Heart left ventricle (tissue), 16 donors: Measurements from ENCODE around the gene PGC. TPM values are rescaled to one million over a fixed set of nuclear protein-coding genes. Genes with fewer than 3 reads are reported as not detected.

Experiments
- ATAC-seq, 4 donors: fragments of 200-7000 bp; cut with Tn5 transposase; one replicate each; pipeline ENCODE4 v1.9.1; 2020 to 2022; ENCODE audit warnings: moderate library complexity in 4 of 4, mild to moderate bottlenecking in 3 of 4, moderate number of reproducible peaks in 1 of 4
- DNase-seq, 5 donors: peaks; one replicate each; pipeline ENCODE4 v3.0.0-alpha.2; 2020
- H3K27ac ChIP-seq, 12 donors: fragments of 200-600 bp; sonication (generic) in 4 of 12; one replicate each; pipeline versions ENCODE4 v1.5.0 to v1.8.0; 2016 to 2022; ENCODE audit warnings: mild to moderate bottlenecking in 2 of 12
- H3K27me3 ChIP-seq, 9 donors: fragments of 200-600 bp; sonication (generic) in 2 of 9; one replicate each; pipeline versions ENCODE4 v1.5.1 to v1.8.0; 2016 to 2022; ENCODE audit warnings: mild to moderate bottlenecking in 3 of 9
- H3K36me3 ChIP-seq, 9 donors: fragments of 200-600 bp; sonication (generic) in 2 of 9; one replicate each; pipeline versions ENCODE4 v1.5.0 to v1.8.0; 2018 to 2022; ENCODE audit warnings: mild to moderate bottlenecking in 2 of 9
- H3K4me1 ChIP-seq, 12 donors: fragments of 200-600 bp; sonication (generic) in 4 of 12; one replicate each; pipeline versions ENCODE4 v1.5.0 to v1.8.0; 2016 to 2022; ENCODE audit warnings: mild to moderate bottlenecking in 3 of 12
- H3K4me3 ChIP-seq, 12 donors: fragments of 200-600 bp; sonication (generic) in 4 of 12; one replicate each; pipeline versions ENCODE4 v1.5.0 to v1.8.0; 2017 to 2022; ENCODE audit warnings: mild to moderate bottlenecking in 9 of 12, moderate library complexity in 4 of 12
- H3K9me3 ChIP-seq, 12 donors: fragments of 200-600 bp; sonication (generic) in 4 of 12; one replicate each; pipeline versions ENCODE4 v1.5.0 to v1.8.0; 2016 to 2022; ENCODE audit warnings: mild to moderate bottlenecking in 1 of 12
- CTCF ChIP-seq, 12 donors: fragments of 200-600 bp; sonication (generic) in 4 of 12; IDR thresholded peaks; one replicate each; pipeline versions ENCODE4 v1.5.0 to v1.8.0; 2018 to 2022; ENCODE audit warnings: antibody characterized with exemption in 12 of 12, mild to moderate bottlenecking in 5 of 12
- POLR2A ChIP-seq, 2 donors: fragments of 450-650 bp; IDR thresholded peaks; one replicate each; pipeline ENCODE4 v1.6.1; 2017; ENCODE audit warnings: antibody characterized with exemption in 2 of 2, mild to moderate bottlenecking in 2 of 2, moderate library complexity in 2 of 2
- WGBS, 4 donors: extraction: QIAGEN DNeasy Blood & Tissue Kit in 2 of 4; methylation state at CpG; one replicate each; pipeline versions ENCODE4 v1.1.5 to v1.1.7; 2013 to 2018; 5-methylcytosine and 5-hydroxymethylcytosine counted together
- intact Hi-C, 10 donors: fragments of 100-400 bp; cut with DNase I; formaldehyde crosslinking; loops; one replicate each; pipeline versions ENCODE4 v1.11.1 to v1.14.2; 2022
- polyA plus RNA-seq, 2 donors: library from polyadenylated mRNA; stranded (reverse); fragments of 200-250 nt; gene quantifications; one replicate each; pipeline ENCODE4 v1.2.3, GENCODE V29; 2013
- total RNA-seq, 9 donors: library from RNA; depleted of rRNA in 2 of 9; stranded (reverse); fragments of >200 nt in 2 of 9; fragmentation: NEBNext Ultra II Directional in 3 of 9; extraction: Animal tissue kit (Norgen Biotek cat#: 25700) in 3 of 9; gene quantifications; one replicate each; pipeline versions ENCODE4 v1.1.0 to v1.2.4, GENCODE V29; 2016 to 2023
- donor health status: ischemic (EF 13 %, LVEDD 7.1; RV severe dilation, severe dysfunction).
- donor health status: healthy with polysubstance abuse.
- donor health status: DM: no; HTN: yes; CAD: no.
- donor health status: DM: no; HTN: no; CAD: no.
- donor health status: ischemic (EF 25% LVEDD 6.9; RV normal size, moderate dysfunction).
- donor health status: ischemic (EF 25% LVEDD 5.7; RV mildly dilated, moderate dysfunction).
- donor health status: healthy.
- donor health status: DM: yes; HTN: yes; CAD: no.
- donor health status: ischemic (EF 35%, LVEDD 5.7; RV mildly dilated, moderate dysfunction).
- donor health status: nonischemic (EF 11% LVEDD 7.7; RV severe dilation, severe dysfunction).
- donor health status: DM: yes; HTN: yes; CAD: no.
- donor health status: PGD.
- donor health status: ischemic (EF 29% LVEDD 5.4; RV normal size, mild dysfunction).
- donor health status: nonischemic (EF 23%, LVEDD 6.1; RV moderate dilation, normal function).

PGC gene
- total and polyA plus RNA-seq, 11 donors, result 1.1 TPM; not detected in 10

DNA sequence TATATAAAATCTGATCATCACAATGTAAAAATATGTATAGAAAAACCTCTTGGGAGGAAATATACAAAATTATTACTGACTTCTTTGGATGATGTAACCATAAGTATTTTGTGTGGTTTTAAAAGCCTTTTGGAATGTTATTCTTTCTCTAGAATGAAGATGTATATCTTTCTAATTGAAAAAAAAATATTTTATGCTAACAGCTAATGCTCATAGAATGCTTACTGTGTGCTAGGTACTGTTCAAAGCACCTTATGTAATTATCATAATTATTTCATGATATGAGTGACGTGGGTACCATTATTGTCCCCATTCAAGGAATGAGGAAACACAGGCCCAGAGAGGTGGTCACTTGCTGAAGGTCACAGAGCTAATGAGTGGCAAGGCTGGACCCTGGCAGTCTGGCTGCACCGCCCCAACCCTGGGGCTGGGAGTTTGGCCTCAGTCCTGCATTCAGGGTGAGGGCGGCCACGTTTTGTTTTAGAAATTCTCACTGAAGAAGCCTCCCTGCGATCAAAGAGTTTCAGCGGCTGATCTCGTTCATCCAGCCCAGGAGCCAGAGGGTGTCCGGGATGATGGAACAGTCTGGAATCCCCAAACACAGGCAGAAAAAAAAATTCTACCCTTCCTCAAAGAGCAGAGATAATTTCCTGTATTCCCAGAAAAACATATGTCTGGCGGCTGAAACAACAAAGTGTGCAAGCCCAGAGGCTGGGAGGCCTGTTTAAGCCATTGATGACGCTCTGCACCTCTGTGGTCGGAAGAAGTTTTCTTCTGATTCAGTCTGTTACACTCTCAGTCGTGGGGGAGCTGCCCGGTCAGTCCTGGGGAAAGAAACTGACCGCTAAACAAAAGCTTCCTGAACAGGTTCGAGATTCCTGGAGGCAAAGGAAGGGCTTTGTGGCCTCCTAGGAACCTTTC is 49.1 kb downstream of the PGC start:
- DNase-seq (peak in 2 of 5 donors; percentile 52 to 53), ATAC-seq (peak; percentile 5 to 75 (median 24))
- Histone ChIP-seq H3K4me1 (peaks cover 3 to 70% (median 45%) of the 10 kb centered on the region in 12 donors), H3K27ac (peak overlapping the region in 11 of 12 donors; percentile 32 to 90 (median 72)), H3K27me3 (no peaks in the 10 kb centered on the region), H3K36me3 (peaks cover 0 to 19% (median 3%) of the 10 kb centered on the region in 9 donors), H3K9me3 (no peaks in the 10 kb centered on the region), H3K4me3 (peak overlapping the region in 1 of 12 donors; percentile 9)
- no peak for TF ChIP-seq POLR2A (IDR thresholded peaks at IDR 0.05)
- TF ChIP-seq CTCF (IDR thresholded peaks at IDR 0.05), result no peak
- intact Hi-C loops, result loop anchor here in 1 of 10 donors (10.0 kb wide), 1 partner anchor 77 kb away; the partner anchor contains the start of gene FRS3
- 31 to 51% (median 41%) methylated on average over 12 to 15 of the region's 15 CpGs for WGBS, 4 donors

DNA sequence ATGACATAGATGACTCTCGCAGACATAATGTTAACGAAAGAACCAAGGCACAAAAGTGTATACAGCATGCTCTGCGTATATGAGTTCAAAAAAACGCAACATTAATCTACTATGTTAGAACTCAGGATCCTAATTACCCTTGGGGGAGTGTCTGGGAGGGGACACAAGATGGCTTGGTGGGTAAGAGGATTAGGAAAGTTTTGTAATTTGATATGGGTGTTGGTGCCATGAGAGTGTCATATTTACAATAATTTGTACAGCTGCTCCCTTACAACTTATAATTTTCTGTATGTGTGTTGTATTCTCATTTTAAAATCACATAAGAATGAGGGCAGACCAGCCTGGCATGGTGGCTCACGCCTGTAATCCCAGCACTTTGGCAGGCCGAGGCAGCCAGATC is 50.4 kb downstream of the PGC start:
- H3K27ac ChIP-seq, result no peak overlapping the region

GRCh38 chr6:41695825-41696224 is 51.4 kb downstream of the PGC start:
- H3K27ac ChIP-seq, result peak overlapping the region in 1 of 12 donors; percentile 10
- H3K9me3 ChIP-seq, result no peaks in the 10 kb centered on the region
- TF ChIP-seq POLR2A (IDR thresholded peaks at IDR 0.05), result no peak
- no peak for TF ChIP-seq CTCF (IDR thresholded peaks at IDR 0.05)
- no peaks in the 10 kb centered on the region for H3K27me3 ChIP-seq
- DNase-seq (peak in 1 of 5 donors; percentile 63), ATAC-seq (no peak)
- WGBS, 4 donors, result 74 to 92% (median 86%) methylated on average over 3 to 6 of the region's 6 CpGs
- H3K4me3 ChIP-seq, result no peak overlapping the region
- H3K36me3 ChIP-seq, result peaks cover 0 to 17% (median 4%) of the 10 kb centered on the region in 9 donors
- intact Hi-C loops, result loop anchor here in 1 of 10 donors (10.0 kb wide), 1 partner anchor 79 kb away; the partner anchor contains the start of gene FRS3
- peaks cover 3 to 54% (median 38%) of the 10 kb centered on the region in 12 donors for H3K4me1 ChIP-seq

More for the DNA sequence above, 50.4 kb downstream of the PGC start:
- H3K4me1 ChIP-seq, result peaks cover 3 to 64% (median 47%) of the 10 kb centered on the region in 12 donors
- DNase-seq (no peak), ATAC-seq (no peak)
- H3K9me3 ChIP-seq, result no peaks in the 10 kb centered on the region
- TF ChIP-seq CTCF (IDR thresholded peaks at IDR 0.05) (no peak), POLR2A (IDR thresholded peaks at IDR 0.05) (no peak)
- peaks cover 0 to 14% (median 0%) of the 10 kb centered on the region in 9 donors for H3K36me3 ChIP-seq
- 92 to 96% (median 95%) methylated on average over 6 of the region's 6 CpGs for WGBS, 4 donors
- no peak overlapping the region for H3K4me3 ChIP-seq
- H3K27me3 ChIP-seq, result no peaks in the 10 kb centered on the region
- intact Hi-C loops, result loop anchor here in 1 of 10 donors (10.0 kb wide), 1 partner anchor 78 kb away; the partner anchor contains the start of gene FRS3
